ENCODE data around the gene ZMAT5.
A peak's percentile ranks its signal among the peaks of the same experiment; 100 is the strongest.

The ZMAT5 gene

GRCh38 chr22:29766632-29767170 is at the start of gene ZMAT5:
TSS of gene ZMAT5 (minus strand) at chr22:29767007. CDS start at chr22:29748544, 18,463 bp downstream.
- peak; percentile 97 for DNase-seq (ENCODE audit: low read depth)

DNA sequence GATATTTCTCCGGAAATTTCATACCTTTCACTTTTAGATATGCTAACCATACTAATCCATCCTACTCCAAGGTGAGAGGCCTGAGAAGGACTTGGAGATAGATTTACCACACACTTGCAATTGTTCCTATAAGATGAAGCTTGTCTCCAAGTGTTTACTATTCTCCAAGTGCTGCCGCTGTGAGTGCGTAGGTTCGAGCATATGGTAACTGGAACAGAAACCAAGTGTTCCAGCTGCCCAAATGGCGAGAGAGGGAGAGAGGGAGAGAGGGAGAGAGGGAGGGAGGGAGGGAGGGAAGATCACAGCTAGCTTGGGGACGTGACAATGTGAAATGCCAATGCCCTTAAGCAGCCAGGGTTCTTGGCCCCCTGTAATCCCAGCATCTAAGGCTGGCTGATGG is 49.7 kb upstream of the ZMAT5 start:
- no peak for DNase-seq (ENCODE audit: low read depth)

DNA sequence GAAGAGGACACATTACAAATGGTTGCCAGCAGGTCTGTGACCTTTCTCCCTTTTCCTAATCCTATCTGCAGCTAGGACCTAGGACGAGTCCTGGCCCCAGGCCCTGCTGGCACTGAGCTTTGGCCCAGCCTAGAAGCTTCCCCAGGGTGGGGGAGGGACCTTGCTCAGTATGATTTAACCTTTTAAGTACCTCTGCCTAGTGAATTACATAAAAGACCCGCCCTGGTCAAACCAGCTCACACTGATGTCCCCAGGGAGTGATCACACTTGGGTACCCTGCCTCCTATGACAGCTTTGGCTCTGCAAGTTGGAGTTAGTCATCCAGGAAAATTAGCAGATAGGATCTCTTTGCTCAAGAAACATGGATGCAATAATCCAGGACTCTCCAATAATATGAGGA is 49.3 kb upstream of the ZMAT5 start:
- no peak for DNase-seq (ENCODE audit: low read depth)

GRCh38 chr22:29815580-29815979 is 48.8 kb upstream of the ZMAT5 start:
- DNase-seq (ENCODE audit: low read depth) = no peak

DNA sequence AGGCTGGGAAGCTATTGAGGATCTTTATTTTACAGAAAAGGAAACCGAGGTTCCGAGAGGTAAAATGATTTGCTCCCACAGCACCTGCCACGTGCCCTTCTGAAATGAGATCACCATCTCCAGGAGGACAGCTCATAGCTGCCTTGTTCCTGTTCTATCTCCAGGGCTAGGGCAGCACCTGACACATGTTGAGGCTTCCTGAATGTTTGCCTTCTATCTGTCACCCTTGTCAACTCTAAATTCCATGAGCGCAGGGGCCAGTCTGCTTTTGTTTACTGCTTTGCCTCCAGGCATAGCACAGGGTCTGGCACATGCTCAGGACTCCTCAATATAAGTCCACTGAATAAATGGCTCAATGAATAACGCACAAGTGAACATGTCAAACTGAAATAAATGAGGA is 47.2 kb upstream of the ZMAT5 start:
- DNase-seq (ENCODE audit: low read depth) = no peak

DNA sequence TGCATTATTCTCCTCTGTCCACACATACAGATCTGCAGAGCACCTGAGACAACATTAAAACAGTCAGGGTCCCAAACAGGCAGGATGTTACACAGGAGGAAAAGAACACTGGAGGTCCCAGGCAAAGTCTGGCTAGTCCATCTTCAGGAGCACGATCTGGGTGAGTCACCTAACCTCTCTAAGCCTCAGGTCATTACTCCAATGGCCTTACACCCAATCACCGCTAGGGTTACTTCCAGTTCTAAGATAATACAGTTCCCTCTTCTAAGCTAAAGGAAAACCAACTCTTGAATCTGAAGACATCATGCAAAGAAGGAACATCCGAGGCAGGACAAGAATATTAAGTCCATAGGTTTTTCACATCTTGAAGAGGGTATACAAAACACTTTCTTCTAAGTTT is 46.8 kb upstream of the ZMAT5 start:
- DNase-seq (ENCODE audit: low read depth) = peak; percentile 79

DNA sequence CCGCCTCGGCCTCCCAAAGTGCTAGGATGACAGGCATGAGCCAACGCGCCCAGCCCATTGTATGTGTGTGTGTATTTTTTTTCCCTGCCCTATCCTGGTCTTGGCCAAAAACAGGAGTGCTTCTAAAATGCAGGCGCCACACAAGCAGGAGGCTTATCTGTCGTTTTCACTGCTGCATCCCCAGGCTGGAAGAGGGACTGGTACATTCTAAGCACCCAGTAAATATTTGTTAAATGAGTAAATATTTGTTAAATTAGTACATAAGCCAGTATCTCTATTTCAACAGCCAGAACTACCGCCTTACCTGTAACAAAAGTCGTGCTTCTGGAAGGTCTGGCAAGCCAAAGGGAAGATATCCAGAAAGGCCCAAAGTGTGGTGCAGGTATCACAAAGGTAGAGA is 46.3 kb upstream of the ZMAT5 start:
- DNase-seq (ENCODE audit: low read depth) = no peak

DNA sequence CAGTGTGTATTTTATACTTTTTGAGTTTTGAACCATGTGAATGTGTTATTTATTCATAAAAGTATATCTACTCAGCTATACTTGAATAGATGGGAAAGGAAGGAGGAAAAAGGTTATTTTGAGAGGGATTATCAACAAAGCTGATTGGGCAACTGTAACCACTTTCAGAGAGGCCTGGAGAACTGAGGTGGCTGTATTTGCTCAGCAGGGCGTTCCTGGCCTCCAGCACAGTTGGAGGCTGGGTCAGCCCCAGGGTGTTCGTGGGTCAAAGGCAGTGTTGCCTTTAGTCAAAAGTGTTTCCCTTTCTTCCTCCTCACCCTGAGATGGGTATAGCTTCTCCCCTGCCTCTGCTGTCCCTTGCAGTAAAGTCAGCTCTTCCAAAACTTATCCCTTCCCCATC is 44.6 kb upstream of the ZMAT5 start:
- DNase-seq (ENCODE audit: low read depth) = no peak

DNA sequence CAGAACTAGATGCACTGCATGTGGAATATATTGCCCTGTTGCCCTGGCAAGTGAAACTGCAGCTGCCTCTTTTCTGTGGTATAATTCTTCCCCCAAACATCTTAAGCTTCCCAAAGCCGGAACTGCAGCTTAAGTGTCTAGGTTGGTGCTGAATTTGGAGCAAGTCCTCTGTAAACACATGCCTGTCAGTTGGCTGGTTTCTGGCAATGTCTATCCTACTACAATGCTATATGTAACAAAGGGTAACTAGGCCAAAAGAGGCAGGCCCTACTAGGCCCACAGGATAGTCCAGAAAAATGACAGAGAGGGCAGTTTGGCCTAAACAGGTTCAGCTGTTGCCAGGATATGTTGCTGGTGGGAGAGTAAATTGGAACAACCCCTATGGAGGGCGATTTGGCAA is 43.4 kb upstream of the ZMAT5 start:
- DNase-seq (ENCODE audit: low read depth) = no peak

GRCh38 chr22:29806196-29806595 is 39.4 kb upstream of the ZMAT5 start:
- no peak for DNase-seq (ENCODE audit: low read depth)

DNA sequence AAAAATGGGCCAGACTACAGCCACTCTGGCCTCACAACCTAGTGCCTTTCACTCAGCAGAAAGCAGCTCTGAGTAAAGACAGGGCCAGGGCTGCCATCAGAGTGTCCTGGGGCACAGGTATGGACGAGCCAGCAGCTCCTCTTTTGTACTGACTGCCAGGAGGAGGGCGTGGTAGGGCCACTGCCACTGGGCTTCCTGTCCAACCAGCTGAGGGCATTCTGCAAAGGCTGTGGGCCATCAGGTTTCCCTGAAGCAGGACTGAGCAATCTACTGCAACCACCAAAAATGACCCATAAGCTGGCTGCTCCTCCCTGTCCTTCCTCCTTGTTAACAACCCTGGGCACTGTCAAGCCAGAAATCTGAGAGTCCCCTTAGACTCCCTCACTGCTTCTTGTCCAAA is 38.2 kb upstream of the ZMAT5 start:
- DNase-seq (ENCODE audit: low read depth) = no peak

DNA sequence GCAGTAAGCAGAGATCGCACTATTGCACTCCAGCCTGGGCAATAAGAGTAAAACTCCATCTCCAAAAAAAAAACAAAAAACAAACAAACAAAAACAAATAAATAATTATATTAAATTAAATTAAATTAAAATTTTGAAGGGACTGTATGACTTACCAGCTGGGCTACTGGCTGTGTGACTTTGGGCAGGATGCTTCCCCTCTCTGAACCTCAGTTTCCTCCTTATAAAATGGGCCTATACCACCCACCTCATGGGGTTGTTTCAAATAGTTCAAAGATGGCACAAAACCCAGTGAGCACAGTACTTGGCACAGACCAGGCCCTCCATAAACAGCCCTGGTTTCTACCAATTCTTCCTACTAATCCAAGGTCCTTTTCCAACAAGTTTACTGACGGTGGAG is 36.4 kb upstream of the ZMAT5 start:
- DNase-seq (ENCODE audit: low read depth) = no peak

- no peak for DNase-seq (ENCODE audit: low read depth)
These were observed 35.0 kb upstream of the ZMAT5 start for GRCh38 chr22:29801796-29802195.

- DNase-seq (ENCODE audit: low read depth) = peak; percentile 89
These were observed 34.3 kb upstream of the ZMAT5 start for GRCh38 chr22:29801153-29801552.

- peak; percentile 97 for DNase-seq (ENCODE audit: low read depth)
These were observed 32.4 kb upstream of the ZMAT5 start for GRCh38 chr22:29799217-29799680.

DNA sequence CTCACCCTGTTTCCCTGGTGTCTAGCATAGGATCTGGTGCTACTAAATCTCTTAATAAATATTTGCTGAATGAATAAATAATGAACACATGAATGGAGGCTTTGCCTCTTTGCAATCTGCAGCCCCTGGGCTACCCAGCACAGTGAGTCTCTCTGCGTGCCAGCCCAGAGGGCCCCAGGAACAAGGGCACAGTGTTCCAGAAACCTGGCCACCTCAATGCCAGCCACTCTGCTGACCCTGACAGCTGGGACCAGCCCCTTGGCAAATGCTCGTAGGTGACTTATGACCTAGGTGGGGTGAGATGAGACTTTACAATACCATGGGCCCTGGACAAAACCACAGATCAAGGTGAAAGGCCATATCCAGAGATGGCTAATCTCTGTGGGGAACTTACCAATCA is 32.0 kb upstream of the ZMAT5 start:
- no peak for DNase-seq (ENCODE audit: low read depth)

GRCh38 chr22:29798318-29798717 is 31.5 kb upstream of the ZMAT5 start:
- no peak for DNase-seq (ENCODE audit: low read depth)

DNA sequence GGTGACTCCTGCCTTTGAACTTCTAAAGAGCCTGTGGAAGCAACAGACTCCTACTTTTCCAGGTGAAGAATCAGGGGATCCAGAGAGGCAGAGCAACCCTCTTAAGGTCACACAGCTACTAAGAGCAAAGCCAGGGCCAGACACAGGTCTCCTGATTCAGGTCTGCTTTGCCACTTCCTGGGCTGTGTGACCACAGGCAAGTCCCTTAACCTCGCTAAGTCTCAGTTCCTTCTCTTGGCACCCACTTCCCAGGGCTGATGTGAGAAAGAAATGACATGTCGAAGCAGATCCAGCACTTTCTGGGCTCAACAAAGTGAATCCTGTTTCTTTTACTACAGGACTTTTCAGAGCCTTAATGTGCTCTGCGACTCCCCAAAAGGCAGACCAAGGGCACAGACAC is 30.5 kb upstream of the ZMAT5 start:
- DNase-seq (ENCODE audit: low read depth) = no peak

DNA sequence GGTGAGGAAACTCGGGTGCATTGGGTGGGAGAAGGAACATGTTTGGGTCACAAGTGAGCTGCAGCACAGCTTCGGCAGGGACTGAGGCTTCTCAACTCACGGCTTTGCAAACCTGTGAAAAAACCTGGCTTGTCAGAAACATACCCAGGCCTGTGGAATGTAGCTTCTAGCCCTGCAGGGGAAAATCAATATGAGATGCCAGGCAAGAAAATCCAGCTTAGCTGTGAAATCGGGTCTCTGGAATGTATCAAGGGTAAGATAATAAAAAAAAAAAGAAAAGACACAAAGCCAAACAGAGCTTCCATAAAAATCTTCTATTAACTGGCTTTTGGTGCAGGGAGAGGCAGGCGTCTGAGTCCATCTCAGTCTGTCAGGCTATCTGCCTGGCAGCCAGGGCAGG is 28.9 kb upstream of the ZMAT5 start:
- DNase-seq (ENCODE audit: low read depth) = no peak

DNA sequence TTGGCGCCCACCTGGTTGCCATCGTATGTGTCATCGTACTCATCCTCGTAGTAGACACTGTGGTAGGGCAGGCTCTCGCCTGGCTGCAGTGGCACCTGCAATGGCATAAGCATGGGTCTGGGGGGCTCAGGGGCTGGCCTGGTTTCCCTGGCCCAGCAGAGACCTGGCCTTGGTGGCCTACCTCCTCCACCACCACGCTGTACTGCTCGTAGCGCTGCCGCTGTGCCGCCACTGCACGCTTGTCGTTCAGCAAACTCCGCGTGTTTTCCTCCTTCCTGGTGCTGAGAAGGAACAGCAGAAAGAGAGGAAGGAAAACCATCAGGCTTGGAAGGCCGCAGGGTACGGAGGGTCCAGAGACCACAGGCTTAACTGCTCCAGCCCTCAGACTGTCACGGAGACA is 26.6 kb upstream of the ZMAT5 start:
- no peak for DNase-seq (ENCODE audit: low read depth)

DNA sequence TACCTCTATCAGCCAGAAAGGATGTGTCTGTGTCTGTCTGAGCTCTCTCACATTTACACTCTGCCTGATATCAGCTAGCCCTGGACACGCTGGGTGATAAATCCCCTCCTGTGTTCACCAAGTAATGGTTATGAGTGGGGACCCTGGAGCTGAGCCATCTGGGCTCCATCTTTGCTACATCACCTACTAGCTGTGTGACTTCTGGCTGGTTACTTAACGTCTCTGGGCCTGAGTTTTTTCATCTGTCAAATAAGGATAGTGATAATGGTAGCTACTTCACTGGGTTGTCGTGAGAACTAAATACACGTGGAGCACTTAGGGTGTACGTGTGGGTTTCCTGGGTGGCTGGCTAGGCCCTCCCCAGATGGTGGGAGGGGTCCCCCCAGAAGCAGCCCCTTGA is 23.3 kb upstream of the ZMAT5 start:
- DNase-seq (ENCODE audit: low read depth) = no peak

- no peak for DNase-seq (ENCODE audit: low read depth)
These were observed 21.8 kb upstream of the ZMAT5 start for GRCh38 chr22:29788339-29789279.

DNA sequence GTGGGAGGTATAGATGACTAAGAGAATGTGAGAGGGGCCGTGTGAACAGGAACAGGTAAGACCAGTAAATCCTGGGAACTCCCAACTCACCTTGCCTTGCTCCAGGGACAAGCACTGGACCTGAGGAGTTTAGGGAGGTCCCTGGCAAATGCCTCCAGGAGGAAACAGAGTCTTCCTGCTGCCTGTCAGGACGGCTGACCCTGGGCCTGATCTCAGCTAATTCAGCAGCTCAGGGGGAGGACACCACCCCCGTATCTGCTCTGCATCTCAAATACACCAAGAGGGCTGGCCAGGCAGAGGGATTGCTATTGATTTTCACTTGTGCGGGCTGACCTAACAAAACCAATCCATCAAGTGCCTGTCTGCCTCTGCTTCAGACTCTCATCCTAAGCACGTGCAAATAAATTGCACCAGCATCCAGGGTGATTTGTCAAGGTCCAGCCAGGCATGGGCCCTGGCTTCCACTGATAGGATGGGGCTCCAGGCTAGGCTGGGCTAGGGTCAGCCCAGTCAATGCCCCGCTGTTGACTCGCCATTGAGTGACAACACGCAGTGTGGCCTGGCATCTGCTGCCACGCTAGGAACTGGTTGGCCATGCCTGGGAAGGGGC is 20.7 kb upstream of the ZMAT5 start:
- no peak for DNase-seq (ENCODE audit: low read depth)

All from amniotic epithelial cell (primary cell).